SK-N-SH treated with all-trans-retinoic acid at 6 μM for 48 hours (cell line): ENCODE measurements around the gene C3orf38.
A peak's percentile ranks its signal among the peaks of the same experiment; 100 is the strongest.

ENCODE experiments used
- BACH2 ChIP-seq: fragments of 250-450 bp; sonication (Bioruptor Pico); IDR thresholded peaks from 2 replicates; pipeline ENCODE4 v1.9.0; 2021; ENCODE audit warnings: mild to moderate bottlenecking, borderline replicate concordance
- ESRRG ChIP-seq: fragments of 250-450 bp; sonication (Bioruptor Pico); IDR thresholded peaks from 2 replicates; pipeline ENCODE4 v1.6.1; 2021; ENCODE audit warnings: mild to moderate bottlenecking
- RARB ChIP-seq: fragments of 250-450 bp; sonication (Bioruptor Pico); IDR thresholded peaks from 2 replicates; pipeline ENCODE4 v1.8.0; 2021; ENCODE audit warnings: mild to moderate bottlenecking, moderate library complexity
- TCF4 ChIP-seq: fragments of 250-450 bp; sonication (Bioruptor Pico); IDR thresholded peaks from 2 replicates; pipeline ENCODE4 v1.8.0; 2021; ENCODE audit warnings: mild to moderate bottlenecking, moderate library complexity, borderline replicate concordance
- TOX ChIP-seq: fragments of 250-450 bp; sonication (Bioruptor Pico); IDR thresholded peaks from 2 replicates; pipeline ENCODE4 v1.8.0; 2021; ENCODE audit warnings: mild to moderate bottlenecking, moderate library complexity, borderline replicate concordance
- TSHZ2 ChIP-seq: fragments of 250-450 bp; sonication (Bioruptor Pico); IDR thresholded peaks from 2 replicates; pipeline ENCODE4 v1.5.0; 2020; ENCODE audit warnings: mild to moderate bottlenecking, moderate library complexity
- ZFP3 ChIP-seq: fragments of 250-450 bp; sonication (Bioruptor Pico); IDR thresholded peaks from 2 replicates; pipeline ENCODE4 v1.5.0; 2020; ENCODE audit warnings: mild to moderate bottlenecking, moderate library complexity
- ZFP30 ChIP-seq: fragments of 450-650 bp; formaldehyde crosslinking; IDR thresholded peaks from 2 replicates; pipeline ENCODE4 v1.5.0; 2022; ENCODE audit warnings: mild to moderate bottlenecking, moderate library complexity
- ZNF70 ChIP-seq: fragments of 450-650 bp; formaldehyde crosslinking; IDR thresholded peaks from 2 replicates; pipeline ENCODE4 v1.5.0; 2020; ENCODE audit warnings: mild to moderate bottlenecking, moderate library complexity
- TF ChIP-seq, protein P1 (sequence below): fragments of 250-450 bp; sonication (Bioruptor Pico); IDR thresholded peaks from 2 replicates; pipeline ENCODE4 v1.5.1; 2021; ENCODE audit warnings: mild to moderate bottlenecking, moderate library complexity
- TF ChIP-seq, protein P2 (sequence below): fragments of 250-450 bp; sonication (Bioruptor Pico); IDR thresholded peaks from 2 replicates; pipeline ENCODE4 v1.5.1; 2020; ENCODE audit warnings: low read depth, mild to moderate bottlenecking, moderate library complexity

DNA sequence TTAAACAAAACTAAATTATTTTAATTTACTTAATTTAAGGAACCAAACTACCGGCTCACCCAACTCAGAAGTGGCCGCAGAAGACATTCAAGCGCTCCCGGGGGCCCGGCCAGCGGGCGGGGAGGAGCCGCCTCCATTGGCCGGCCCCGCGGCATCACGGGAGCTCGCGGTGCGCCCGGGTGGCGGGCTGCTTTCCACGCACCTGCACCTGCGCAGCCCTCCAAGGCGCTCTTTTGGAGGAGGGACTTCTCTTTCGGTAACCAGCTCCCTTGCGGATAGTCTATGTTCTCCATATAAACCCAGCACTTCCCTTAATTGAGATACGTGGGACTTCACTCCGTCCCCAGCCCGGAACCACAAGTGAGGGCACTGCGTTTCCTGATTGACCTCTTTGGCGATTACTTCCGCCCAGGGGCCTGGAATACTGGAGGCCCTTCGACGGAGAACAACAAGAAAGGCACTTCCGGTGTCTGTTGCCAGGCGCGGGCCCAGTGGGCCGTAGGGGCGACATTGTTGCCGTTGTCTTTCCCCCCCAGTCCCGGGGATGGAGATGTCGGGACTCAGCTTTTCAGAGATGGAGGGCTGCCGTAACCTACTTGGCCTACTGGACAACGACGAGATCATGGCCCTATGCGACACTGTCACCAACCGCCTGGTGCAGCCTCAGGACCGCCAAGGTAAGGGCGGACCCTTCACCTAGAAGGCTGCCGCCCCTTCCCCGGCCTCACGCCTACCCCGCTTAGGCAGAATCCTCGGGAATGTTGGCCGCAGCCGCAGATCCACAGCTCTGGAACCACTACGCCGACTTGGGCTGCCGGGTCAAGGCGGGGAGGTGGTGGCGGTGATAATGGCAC lies at the start of gene C3orf38:
- no peak for TF ChIP-seq TOX (CRISPR knock-in tag)
- no peak for TF ChIP-seq ZNF70 (CRISPR knock-in tag)
- no peak for TF ChIP-seq TSHZ2 (CRISPR knock-in tag)
- TF ChIP-seq, protein P1, sequence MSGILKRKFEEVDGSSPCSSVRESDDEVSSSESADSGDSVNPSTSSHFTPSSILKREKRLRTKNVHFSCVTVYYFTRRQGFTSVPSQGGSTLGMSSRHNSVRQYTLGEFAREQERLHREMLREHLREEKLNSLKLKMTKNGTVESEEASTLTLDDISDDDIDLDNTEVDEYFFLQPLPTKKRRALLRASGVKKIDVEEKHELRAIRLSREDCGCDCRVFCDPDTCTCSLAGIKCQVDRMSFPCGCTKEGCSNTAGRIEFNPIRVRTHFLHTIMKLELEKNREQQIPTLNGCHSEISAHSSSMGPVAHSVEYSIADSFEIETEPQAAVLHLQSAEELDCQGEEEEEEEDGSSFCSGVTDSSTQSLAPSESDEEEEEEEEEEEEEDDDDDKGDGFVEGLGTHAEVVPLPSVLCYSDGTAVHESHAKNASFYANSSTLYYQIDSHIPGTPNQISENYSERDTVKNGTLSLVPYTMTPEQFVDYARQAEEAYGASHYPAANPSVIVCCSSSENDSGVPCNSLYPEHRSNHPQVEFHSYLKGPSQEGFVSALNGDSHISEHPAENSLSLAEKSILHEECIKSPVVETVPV (CRISPR knock-in tag), result no peak
- TF ChIP-seq ZFP3 (CRISPR knock-in tag), result no peak
- TF ChIP-seq TCF4 (CRISPR knock-in tag), result no peak
- TF ChIP-seq, protein P2, sequence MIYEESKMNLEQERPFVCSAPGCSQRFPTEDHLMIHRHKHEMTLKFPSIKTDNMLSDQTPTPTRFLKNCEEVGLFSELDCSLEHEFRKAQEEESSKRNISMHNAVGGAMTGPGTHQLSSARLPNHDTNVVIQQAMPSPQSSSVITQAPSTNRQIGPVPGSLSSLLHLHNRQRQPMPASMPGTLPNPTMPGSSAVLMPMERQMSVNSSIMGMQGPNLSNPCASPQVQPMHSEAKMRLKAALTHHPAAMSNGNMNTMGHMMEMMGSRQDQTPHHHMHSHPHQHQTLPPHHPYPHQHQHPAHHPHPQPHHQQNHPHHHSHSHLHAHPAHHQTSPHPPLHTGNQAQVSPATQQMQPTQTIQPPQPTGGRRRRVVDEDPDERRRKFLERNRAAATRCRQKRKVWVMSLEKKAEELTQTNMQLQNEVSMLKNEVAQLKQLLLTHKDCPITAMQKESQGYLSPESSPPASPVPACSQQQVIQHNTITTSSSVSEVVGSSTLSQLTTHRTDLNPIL (CRISPR knock-in tag), result no peak
- no peak for TF ChIP-seq ZFP30
- TF ChIP-seq ESRRG (CRISPR knock-in tag), result no peak
- TF ChIP-seq BACH2 (CRISPR knock-in tag), result no peak
- 0 out of 2 replicates have a peak, but pooled peaks have one; percentile 22 for TF ChIP-seq RARB
